NCI-H1694 treated with DMSO at 0.1 percent for 48 hours (cell line): Measurements from ENCODE around the gene CYP4Z1.
A peak's percentile ranks its signal among the peaks of the same experiment; 100 is the strongest.
"Not testable (repeated sequence)": the region's sequence is repeated elsewhere in the genome, so short reads cannot be mapped to it uniquely, and the experiment has no call there.

Source experiments
- DNase-seq: peaks from one replicate; lab custom pipeline; 2025; lab: John Stamatoyannopoulos, UW

The CYP4Z1 gene

DNA sequence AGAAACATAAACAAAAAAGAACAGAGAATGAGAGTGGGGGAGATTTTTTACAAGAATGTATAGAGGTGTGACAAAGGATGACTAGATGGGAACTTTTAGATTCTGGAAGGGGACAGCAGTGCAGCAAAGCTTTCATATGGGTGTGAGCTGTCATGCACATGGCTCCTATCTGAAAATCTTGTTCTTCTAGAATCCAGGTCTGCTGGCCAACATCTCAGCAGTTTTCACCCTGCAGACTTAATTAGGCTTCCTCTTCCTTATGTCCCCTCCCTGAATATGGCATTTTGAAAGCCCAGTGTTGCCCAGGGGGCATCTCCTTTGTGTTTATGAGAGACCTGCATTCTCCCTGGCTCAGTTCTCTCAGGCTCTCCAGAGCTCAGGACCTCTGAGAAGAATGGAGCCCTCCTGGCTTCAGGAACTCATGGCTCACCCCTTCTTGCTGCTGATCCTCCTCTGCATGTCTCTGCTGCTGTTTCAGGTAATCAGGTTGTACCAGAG lies at the start of gene CYP4Z1:
CYP4Z1 (plus strand) TSS at position 135 of the 498 bp plus-strand sequence; CDS start at position 395, 260 bp downstream.
- DNase-seq = no peak

DNA sequence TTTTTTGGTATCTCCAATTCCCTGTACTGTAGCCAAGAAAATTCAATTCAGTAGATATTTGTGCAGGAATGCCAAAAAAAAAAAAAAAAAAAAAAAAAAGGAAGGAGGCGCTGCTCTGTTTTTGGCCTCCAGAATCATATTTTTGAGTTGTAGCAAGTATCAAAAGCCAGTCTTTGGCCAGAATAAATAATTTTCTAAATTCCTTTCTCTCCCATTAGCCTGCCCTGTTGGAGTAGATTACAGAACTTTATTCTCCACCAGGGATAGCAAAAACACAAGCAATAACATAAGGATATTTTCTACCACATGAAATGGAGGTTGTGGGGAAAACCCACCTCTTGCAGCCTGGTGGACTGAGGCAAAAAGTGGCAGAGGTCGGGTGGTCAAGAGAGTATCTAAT lies 46.0 kb upstream of the CYP4Z1 start:
- DNase-seq = no peak

- DNase-seq = no peak
Observed at GRCh38 chr1:47023268-47024140, 43.5 kb upstream of the CYP4Z1 start, which contains the start of gene CYP4X1. Gene CYP4X1, plus strand, starts transcription at chr1:47023669. Its CDS starts 149 bp downstream, at chr1:47023818.

- DNase-seq = no peak
Observed at GRCh38 chr1:47024141-47024801, 42.8 kb upstream of the CYP4Z1 start.

DNA sequence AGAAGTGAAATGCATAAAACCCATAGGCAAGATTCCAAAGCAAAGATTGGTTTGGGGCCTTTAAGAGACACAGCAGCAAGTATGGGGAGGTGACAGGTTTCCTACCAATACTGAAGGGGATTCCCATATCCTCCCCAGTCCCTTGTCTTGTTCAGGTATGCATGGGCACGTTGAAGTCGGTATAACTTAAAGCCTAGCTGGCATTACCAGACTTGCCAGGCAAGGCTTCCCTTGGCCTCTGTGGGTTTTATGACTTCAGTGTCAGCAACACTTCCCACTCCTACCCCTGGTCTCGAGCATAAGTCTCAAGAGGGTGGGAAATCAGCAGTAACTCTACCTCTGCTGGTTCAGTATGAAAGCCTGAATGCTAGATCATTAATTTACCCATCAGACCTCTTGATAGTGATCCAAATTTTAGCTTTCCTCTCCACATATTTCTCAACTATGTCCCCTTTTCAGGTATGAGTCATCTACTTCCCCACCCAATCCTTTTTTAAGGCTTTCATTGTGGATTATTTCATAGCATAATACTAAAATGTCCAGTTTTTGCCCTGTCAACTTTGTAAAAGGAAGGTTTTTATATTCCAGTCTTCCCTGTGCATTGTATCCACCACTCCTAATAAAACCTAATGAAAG lies 36.7 kb upstream of the CYP4Z1 start:
- no peak for DNase-seq

DNA sequence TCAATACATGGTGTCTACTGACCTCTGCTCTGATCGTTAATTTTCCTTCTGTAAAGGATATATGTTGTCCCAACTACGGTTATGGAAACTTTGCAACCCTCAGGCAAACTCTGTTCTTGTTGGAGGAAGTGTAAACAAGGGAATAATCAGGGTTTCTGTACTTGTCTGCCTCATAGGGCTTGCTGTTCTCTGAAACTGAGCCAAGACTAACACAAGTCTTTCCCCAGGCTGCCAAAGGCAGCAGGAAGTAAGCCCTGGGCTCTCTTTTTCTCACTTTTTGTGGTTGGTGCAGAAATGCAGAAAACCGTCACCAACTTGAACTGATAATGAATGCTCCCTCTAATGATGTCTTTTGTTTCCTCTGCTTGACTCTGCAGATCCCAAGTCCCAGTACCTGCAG lies 36.0 kb upstream of the CYP4Z1 start:
- DNase-seq = no peak

DNA sequence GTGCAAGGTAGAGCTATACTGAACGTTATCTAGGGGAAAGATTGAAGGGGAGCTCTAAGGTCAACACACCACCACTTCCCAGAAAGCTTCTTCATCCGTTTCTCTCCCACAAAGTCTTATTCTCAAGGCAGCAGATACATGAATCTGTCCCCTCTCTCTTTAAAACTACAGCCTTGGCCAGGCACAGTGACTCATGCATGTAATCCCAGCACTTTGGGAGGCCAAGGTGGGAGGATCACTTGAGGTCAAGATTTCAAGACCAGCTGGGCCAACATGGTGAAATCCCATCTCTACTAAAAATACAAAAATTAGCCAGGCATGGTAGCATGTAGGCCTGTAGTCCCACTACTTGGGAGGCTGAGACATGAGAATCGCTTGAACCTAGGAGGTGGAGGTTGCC lies 35.4 kb upstream of the CYP4Z1 start:
- DNase-seq = no peak

DNA sequence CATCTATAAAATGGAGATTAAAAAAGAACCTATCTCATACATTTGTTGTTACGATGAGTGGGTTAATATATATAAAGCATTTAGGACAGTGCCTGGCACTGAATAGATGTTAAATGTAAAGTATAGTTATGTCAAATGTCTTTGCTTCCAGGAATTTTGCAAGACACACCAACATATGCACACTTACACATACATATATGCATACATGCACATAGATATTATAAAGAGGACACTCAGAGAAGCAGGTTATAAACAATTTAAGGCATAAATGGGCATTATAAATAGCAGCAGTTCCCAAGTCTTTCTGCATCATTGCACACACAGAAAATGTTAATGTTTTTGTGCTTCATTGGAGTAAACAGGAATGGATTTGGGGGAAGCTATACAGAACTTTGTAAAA lies 30.3 kb upstream of the CYP4Z1 start:
- no peak for DNase-seq

DNA sequence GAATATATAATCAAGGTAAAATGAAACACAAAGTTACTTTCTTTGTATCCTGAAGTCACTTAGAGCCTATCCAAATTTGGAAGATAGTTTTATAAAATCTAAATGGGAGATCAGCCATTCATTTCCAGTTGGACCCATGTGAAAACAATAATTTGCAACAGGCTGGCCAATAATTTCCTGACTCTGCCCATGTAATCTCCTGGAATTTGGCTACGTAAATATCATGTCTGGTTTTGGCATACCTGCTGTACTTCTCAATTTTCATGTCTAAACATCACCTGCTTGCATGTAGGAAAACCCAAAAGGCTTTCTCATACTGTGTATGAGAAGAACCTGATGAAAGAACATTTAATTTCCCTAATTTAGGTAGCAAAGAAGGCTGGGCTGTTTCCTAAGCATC lies 7.7 kb upstream of the CYP4Z1 start:
- DNase-seq = no peak

DNA sequence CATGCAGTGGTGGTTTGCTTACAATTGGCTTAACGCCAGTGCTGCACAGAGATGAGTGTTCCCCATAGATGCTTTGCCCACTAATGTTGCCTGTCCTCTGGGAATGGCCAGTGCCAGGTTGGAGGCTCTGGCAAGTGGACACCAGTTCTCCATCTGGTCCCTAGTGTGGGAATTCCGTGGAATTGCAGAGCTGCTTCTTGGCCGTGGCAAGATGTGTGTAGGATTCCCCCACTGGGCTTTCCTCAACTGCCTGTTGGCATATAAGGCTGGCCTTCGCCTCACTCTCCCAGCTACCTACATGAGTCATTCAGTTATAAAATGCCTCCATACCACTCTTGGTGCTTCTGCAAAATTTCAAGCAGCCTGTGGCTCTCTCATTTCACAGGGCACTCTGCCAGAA lies 2.0 kb downstream of the CYP4Z1 start:
- DNase-seq = not testable (repeated sequence)

- not testable (repeated sequence) for DNase-seq
Observed at GRCh38 chr1:47069509-47069908, 2.5 kb downstream of the CYP4Z1 start.

GRCh38 chr1:47089356-47089755 lies 22.3 kb downstream of the CYP4Z1 start:
- peak; percentile 2 for DNase-seq

DNA sequence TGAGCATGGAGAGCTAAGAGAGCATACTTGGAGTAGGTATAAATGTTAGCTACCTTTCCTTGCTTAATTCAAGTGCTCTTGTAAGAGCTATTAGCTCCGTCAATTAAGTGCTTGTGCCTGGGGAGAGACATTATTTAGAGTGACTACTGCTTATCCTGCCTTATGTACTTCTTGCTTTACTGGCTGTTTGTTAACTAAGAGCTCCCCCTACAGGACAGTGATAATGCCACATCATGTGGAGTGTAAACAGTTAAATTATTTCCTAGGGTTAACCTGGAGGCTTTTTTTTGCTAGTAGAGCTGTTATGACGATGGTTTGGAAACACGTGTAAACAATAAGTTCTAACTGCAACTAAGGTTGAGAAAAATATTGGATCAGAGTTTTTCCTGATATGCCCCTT lies 24.4 kb downstream of the CYP4Z1 start:
- DNase-seq = not testable (repeated sequence)

- DNase-seq = no peak
Observed at GRCh38 chr1:47104816-47105215, 37.8 kb downstream of the CYP4Z1 start.

GRCh38 chr1:47106792-47107191 lies 39.8 kb downstream of the CYP4Z1 start:
- no peak for DNase-seq

GRCh38 chr1:47107851-47108574 lies 41.0 kb downstream of the CYP4Z1 start:
- not testable (repeated sequence) for DNase-seq

- not testable (repeated sequence) for DNase-seq
Observed at GRCh38 chr1:47109482-47109881, 42.5 kb downstream of the CYP4Z1 start.

DNA sequence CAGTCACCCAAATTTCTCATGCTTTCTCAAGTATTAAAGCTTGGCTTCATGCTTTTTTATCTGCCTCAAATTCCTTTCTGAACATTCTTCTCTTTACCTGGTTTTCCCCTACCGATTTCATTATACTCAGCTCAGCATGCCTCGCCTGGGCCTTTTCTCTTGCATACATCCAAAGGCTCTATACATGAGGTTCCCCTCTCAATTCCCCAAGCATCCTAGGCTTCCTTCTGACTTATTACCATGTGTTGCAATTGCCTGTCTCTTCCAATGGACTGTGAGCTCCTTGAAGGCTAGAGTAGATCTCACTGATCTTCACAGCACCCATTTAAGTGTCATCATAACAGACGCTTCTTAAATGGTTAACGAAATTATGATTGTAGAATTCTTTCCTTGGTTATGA lies 46.1 kb downstream of the CYP4Z1 start:
- DNase-seq = no peak

DNA sequence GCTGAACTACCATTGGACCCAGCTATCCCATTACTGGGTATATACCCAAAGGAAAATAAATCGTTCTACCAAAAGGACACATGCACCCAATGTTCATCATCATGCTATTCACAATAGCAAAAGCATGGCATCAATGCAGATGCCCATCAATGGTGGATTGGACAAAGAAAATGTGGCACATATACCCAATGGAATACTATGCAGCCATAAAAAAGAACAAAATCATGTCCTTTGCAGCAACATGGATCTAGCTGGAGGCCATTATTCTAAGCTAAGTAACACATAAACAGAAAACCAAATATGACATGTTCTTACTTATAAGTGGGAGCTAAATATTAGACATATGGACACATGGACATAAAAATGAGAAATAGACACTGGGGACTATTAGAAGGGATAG lies 54.0 kb downstream of the CYP4Z1 start:
- not testable (repeated sequence) for DNase-seq

- not testable (repeated sequence) for DNase-seq
Observed at GRCh38 chr1:47124834-47125233, 57.8 kb downstream of the CYP4Z1 start.

GRCh38 chr1:47126997-47127396 lies 60.0 kb downstream of the CYP4Z1 start:
- DNase-seq = not testable (repeated sequence)

GRCh38 chr1:47128221-47128620 lies 61.2 kb downstream of the CYP4Z1 start:
- no peak for DNase-seq
